Kidney epithelial cell (primary cell): ENCODE measurements around the gene NANOS2. TPM values are rescaled to one million over a fixed set of nuclear protein-coding genes. Genes with fewer than 3 reads are reported as not detected.

Experiments used
- DNase-seq: peaks from one replicate; pipeline ENCODE4 v3.0.0-alpha.2; 2010; ENCODE audit warnings: low read depth
- H3K27me3 ChIP-seq: 2 replicates; pipeline ENCODE4 v1.6.0; 2011; ENCODE audit warnings: low read length; ENCODE audit not compliant: control insufficient read depth, insufficient read depth
- H3K36me3 ChIP-seq: 2 replicates; pipeline ENCODE4 v1.5.1; 2011; ENCODE audit warnings: low read length; ENCODE audit not compliant: control insufficient read depth, insufficient read depth
- H3K4me3 ChIP-seq: 2 replicates; pipeline ENCODE4 v1.5.1; 2011; ENCODE audit warnings: low read depth, mild to moderate bottlenecking, control low read depth, low read length
- total RNA-seq: library from RNA; depleted of rRNA; stranded (reverse); fragments of >200 nt; gene quantifications from 2 replicates; pipeline ENCODE4 v1.2.3, GENCODE V29; 2015
- TF ChIP-seq, protein P1 (sequence below): IDR thresholded peaks from 2 replicates; pipeline ENCODE4 v1.5.1; 2011; ENCODE audit warnings: mild to moderate bottlenecking, moderate library complexity, low read length, control low read depth, inconsistent platforms; ENCODE audit not compliant: insufficient read depth, poor library complexity, severe bottlenecking

NANOS2 gene
- total RNA-seq, 1 donor from 2014 or later = not detected

DNA sequence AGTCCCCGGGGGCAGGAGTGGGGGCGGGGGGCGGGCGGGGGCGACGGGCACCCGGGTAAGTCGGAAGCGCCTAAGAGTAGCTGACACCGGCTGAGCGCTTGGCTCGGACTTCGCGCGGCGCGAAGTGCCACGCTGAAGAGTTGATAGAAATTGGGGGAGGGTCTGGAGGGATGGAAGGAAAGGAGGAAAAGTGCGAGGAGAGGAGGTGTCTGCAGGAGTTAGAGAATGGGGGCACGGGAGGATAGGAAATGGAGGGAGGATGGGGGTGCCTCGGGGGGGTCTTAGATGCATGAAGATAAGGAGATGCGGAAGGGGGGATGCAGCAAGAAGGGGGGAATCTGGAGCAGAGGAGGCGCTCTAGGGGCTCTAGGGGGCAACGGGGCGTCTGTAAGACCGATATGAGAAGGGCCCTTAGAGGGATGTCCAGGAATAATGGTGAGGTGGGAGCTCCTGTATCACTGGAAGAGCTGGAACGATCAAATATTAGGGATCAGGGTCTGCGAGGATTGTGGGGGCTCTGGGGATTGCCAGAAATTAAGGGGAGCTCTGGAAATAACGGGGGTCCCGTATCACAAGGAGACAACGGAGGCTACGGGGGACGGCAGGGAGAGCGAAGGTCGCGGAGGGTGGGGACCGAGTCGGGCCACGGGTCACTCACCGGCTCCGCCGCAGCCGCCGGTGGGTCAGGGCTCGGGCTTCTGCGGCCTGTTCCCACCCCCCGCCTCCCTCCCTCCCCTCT, 12.5 kb downstream of the NANOS2 start, which contains the start of gene MYPOP:
MYPOP (minus strand) TSS at position 702 of the 739 bp plus-strand sequence. CDS start 840 bp downstream, outside the sequence.
- DNase-seq = no peak
- peaks cover 1% of the 10 kb centered on the region for H3K36me3 ChIP-seq
- TF ChIP-seq, protein P1, sequence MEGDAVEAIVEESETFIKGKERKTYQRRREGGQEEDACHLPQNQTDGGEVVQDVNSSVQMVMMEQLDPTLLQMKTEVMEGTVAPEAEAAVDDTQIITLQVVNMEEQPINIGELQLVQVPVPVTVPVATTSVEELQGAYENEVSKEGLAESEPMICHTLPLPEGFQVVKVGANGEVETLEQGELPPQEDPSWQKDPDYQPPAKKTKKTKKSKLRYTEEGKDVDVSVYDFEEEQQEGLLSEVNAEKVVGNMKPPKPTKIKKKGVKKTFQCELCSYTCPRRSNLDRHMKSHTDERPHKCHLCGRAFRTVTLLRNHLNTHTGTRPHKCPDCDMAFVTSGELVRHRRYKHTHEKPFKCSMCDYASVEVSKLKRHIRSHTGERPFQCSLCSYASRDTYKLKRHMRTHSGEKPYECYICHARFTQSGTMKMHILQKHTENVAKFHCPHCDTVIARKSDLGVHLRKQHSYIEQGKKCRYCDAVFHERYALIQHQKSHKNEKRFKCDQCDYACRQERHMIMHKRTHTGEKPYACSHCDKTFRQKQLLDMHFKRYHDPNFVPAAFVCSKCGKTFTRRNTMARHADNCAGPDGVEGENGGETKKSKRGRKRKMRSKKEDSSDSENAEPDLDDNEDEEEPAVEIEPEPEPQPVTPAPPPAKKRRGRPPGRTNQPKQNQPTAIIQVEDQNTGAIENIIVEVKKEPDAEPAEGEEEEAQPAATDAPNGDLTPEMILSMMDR = no peak
- H3K4me3 ChIP-seq = peak within 1 kb of the TSS; percentile 76
- no peaks in the 10 kb centered on the region for H3K27me3 ChIP-seq

GRCh38 chr19:45901432-45901911, 13.1 kb downstream of the NANOS2 start:
- H3K27me3 ChIP-seq = no peaks in the 10 kb centered on the region
- peak overlapping the region; percentile 76 for H3K4me3 ChIP-seq
- H3K36me3 ChIP-seq = peaks cover 1% of the 10 kb centered on the region
- no peak for DNase-seq
- TF ChIP-seq, protein P1 = no peak

DNA sequence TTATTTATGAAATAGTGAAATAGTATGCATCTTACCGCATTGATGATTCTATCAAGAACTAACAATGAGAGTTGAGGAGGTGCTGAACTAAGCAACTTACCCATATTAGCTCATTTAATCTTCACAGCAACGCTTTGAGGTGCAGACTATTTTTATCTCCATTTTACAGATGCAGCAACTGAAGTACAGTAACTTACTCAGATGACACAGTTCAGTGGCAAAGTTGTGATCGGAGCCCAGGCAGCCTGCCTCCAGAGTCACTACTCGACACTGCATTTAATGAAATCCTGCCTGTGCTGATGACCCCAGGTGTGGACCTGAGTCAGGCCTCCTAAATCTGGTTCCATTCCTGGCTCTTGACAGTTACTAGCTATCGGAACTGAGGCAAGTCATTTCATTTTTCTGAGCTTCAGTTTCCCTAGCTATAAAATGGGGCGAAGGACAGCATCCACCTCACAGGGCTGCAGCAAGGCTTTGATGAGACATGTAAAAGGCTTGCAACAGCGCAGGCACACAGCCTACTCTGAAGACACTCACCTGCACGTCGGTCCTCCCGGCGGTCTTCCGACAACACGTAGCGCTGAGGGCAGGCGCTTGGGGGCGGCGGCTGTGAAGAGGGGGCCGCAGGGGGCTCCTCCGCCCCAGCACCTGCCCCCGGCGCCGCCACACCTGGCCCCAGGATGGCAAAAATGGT, 13.7 kb downstream of the NANOS2 start:
- no peak for DNase-seq
- H3K27me3 ChIP-seq = no peaks in the 10 kb centered on the region

GRCh38 chr19:45899919-45900589, 14.5 kb downstream of the NANOS2 start:
- TF ChIP-seq, protein P1 = no peak
- no peak for DNase-seq
- Histone ChIP-seq H3K27me3 (no peaks in the 10 kb centered on the region), H3K36me3 (peaks cover 1% of the 10 kb centered on the region), H3K4me3 (no peak overlapping the region)

More for the DNA sequence above, 13.7 kb downstream of the NANOS2 start:
- H3K36me3 ChIP-seq = peaks cover 1% of the 10 kb centered on the region
- TF ChIP-seq, protein P1 = no peak
- peak overlapping the region; percentile 76 for H3K4me3 ChIP-seq

GRCh38 chr19:45899253-45899652, 15.3 kb downstream of the NANOS2 start:
- H3K27me3 ChIP-seq = no peaks in the 10 kb centered on the region
- DNase-seq = no peak
- H3K4me3 ChIP-seq = no peak overlapping the region
- peaks cover 1% of the 10 kb centered on the region for H3K36me3 ChIP-seq
- TF ChIP-seq, protein P1 = no peak
